GM12864 (cell line): ENCODE results near the gene GALNT9.

Source experiments
- DNase-seq: peaks from one replicate; pipeline ENCODE4 v3.0.0-alpha.2; 2011; ENCODE audit warnings: low read depth
- H3K4me3 ChIP-seq: 2 replicates; pipeline ENCODE4 v1.5.1; 2011; ENCODE audit warnings: mild to moderate bottlenecking, low read depth, low read length, control low read depth
- TF ChIP-seq, protein P1 (sequence below): IDR thresholded peaks from 2 replicates; pipeline ENCODE4 v1.5.1; 2011; ENCODE audit warnings: low read depth, mild to moderate bottlenecking, moderate library complexity, low read length, control low read depth, inconsistent platforms; ENCODE audit errors: missing control alignments

GALNT9 gene

DNA sequence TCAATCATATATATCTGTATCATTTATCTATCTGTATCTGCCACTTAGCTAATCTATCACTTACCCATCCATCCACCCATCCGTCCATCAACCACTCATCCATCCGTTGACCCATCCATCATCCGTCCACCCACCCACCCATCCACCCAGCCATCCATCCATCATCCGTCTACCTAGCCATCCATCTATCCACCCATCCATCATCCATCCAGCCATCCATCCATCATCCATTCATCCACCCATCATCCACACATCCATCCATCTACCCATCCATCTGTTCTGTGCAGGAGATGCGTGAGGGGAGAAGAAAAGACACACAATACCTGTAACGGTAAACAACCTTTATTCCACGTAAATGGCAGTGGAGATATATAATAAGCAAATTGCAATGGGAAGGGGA is 165.0 kb downstream of the GALNT9 start:
- TF ChIP-seq, protein P1, sequence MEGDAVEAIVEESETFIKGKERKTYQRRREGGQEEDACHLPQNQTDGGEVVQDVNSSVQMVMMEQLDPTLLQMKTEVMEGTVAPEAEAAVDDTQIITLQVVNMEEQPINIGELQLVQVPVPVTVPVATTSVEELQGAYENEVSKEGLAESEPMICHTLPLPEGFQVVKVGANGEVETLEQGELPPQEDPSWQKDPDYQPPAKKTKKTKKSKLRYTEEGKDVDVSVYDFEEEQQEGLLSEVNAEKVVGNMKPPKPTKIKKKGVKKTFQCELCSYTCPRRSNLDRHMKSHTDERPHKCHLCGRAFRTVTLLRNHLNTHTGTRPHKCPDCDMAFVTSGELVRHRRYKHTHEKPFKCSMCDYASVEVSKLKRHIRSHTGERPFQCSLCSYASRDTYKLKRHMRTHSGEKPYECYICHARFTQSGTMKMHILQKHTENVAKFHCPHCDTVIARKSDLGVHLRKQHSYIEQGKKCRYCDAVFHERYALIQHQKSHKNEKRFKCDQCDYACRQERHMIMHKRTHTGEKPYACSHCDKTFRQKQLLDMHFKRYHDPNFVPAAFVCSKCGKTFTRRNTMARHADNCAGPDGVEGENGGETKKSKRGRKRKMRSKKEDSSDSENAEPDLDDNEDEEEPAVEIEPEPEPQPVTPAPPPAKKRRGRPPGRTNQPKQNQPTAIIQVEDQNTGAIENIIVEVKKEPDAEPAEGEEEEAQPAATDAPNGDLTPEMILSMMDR = no peak
- H3K4me3 ChIP-seq = no peak overlapping the region
- DNase-seq = no peak

DNA sequence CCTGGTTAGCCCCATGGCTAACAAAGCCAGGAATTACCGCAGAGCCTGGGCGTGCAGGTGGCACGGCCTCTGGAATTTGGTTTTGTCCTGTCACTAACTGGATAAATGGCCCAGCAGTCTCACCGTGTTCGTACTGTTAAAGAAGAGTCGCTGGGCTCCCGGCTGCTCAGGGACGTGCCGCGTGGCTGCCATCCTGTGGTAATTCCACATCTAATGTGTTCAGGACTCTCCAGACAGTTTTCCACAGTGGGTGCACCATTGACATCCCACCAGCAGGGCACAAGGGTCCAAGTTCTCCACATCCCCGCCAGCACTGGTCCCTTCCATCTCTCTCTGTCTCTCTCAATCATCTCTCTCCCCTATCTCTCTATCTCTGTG is 165.5 kb downstream of the GALNT9 start:
- no peak for DNase-seq
- TF ChIP-seq, protein P1 = no peak
- H3K4me3 ChIP-seq = no peak overlapping the region

DNA sequence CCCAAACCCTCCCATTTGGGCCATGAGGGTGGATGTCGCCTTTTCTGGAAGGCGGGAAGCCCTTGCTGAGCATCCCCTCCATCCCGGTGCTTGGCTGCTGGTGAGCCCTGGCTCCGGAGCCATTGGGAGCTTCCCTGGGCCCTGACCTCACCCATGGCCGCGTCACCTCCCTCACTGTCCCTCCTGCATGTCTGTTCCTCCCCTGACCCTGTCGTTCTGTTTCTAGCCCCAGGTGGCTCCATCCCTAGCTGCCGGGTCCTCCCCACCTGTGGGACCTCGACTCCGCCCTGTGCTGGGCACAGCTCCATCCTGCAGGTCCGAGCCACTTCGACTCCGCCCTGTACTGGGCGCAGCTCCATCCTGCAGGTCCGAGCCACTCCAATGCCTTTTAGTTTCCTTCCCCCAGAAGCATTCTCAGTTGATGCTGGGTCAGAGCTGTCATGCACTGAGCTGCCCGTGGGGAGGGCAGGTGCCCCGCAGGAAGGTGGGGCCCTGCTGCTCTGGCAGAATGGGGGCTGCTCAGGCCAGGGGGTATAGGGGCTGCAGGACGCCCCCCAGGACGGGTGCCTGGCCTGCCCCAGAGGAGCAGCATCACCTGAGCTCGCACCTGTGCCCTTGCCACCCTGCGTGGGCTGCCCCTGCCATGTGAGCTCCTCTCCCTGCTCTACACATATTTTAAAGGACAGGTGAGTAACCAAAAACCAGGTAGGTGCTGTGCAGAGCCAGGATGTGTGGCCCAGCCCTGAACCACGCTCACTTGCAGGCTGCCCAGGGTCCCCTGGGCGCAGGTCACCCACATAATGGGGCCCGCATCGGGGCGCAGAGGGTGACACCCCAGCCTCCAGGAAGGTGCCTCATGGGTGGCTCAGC is 166.1 kb downstream of the GALNT9 start:
- no peak overlapping the region for H3K4me3 ChIP-seq
- no peak for DNase-seq
- TF ChIP-seq, protein P1 = no peak

DNA sequence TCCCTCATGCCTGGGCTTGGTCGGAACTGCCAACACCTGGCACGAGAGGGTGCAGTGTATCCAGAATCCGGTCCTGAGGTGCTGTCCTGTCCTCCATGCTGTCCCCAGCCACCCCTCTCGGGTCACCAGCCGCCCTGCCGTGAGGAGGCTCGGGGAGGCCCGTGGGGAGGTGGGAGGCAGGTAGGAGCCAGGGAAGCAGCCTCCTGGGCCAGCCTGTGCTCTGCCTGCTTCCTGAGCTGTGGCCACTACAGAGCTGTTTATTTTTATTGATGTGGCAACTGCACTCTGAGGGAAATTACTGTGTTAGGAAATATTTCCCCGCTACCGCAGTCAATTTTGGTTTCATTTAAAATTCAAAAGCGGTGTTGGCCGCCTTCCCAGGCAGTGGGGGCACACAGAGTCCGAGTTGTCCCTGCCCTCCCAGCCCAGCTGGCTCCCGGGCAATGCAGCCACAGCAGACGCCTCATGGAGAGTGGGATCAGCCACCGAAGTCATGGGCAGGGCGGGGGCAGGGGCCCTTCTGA is 166.8 kb downstream of the GALNT9 start:
- DNase-seq = no peak
- H3K4me3 ChIP-seq = no peak overlapping the region
- TF ChIP-seq, protein P1 = no peak

DNA sequence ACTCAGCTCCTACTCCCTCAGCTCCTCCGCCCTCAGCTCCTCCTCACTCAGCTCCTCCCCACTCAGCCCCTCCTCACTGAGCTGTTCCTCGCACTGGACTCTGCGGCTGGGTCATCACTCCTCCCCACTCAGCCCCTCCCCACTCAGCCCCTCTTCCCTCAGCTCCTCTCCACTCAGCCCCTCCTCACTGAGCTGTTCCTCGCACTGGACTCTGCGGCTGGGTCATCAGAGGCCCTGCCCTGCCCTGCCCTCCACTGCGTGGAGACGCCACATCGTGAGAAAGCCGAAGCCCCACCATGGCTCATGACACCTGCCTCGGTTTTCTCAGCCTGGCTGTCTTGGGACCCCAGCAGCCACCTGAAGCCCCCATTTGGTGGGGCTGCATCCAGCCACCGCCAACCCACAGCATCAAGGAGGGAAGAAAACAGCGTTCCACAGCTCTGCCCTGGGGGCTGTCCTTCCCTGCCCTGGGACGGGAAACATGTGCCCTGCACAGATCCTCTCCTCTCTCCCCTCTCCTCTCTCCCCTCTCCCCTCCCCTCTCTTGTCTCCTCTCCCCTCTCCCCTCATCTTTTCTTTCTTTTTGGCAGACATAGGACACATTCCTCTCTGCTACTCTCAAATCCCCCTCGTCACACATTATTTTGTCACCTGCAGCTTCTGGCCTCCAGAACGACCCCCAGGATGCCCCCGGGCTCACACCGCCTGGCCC is 167.4 kb downstream of the GALNT9 start:
- TF ChIP-seq, protein P1 = no peak

DNA sequence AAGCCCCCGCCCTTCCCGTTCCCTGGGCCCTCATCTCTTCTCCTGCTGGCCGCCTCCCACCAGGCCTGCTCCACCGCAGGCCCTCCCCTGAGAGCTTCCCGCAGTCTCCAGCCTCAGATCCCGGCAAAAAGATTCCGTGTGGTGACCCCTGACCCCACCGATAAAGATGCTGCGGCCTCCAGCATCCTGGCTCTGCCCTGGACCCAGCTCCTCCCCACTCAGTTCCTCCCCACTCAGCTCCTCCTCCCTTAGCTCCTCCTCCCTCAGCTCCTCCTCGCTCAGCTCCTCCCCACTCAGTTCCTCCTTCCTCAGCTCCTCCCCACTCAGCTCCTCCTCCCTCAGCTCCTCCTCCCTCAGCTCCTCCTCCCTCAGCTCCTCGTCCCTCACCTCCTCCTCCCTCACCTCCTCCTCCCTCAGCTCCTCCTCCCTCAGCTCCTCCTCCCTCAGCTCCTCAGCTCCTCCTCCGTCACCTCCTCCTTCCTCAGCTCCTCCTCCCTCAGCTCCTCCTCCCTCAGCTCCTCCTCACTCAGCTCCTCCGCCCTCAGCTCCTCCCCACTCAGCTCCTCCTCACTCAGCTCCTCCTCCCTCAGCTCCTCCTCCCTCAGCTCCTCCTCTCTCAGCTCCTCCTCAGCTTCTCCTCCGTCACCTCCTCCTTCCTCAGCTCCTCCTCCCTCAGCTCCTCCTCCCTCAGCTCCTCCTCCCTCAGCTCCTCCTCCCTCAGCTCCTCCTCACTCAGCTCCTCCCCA is 168.2 kb downstream of the GALNT9 start:
- TF ChIP-seq, protein P1 = no peak
- no peak for DNase-seq
- H3K4me3 ChIP-seq = no peak overlapping the region

More for the DNA sequence above, 167.4 kb downstream of the GALNT9 start:
- no peak overlapping the region for H3K4me3 ChIP-seq
- DNase-seq = no peak
